GM20000 (cell line): ENCODE data around the gene GPR15.

Experiments used
- DNase-seq: peaks from one replicate; pipeline ENCODE4 v3.0.0; 2012; ENCODE audit warnings: low spot score
- TF ChIP-seq, protein P1 (sequence below): IDR thresholded peaks from 2 replicates; pipeline ENCODE4 v1.5.1; 2012; ENCODE audit warnings: mild to moderate bottlenecking, control low read depth; ENCODE audit errors: extremely low read depth, missing control alignments

GPR15 gene

DNA sequence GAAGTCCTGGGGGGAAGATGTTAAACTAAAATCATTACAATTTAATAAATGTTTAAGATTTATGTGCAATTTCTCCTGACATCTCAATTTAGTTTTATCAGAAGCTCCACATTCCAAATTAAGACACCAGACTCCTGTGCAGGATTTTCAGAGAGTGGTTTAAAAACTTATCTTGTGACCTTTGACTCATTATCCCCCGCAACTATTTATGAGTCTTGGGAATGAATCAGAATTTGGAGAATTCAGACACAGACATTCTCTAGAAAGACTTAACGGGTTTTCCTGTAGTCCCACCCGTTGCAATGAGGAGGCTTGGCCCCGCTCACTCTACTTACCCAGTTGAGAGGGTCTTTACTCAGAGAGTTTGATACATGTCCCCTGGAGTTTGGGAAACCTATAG, 27.2 kb upstream of the GPR15 start:
- no peak for DNase-seq
- TF ChIP-seq, protein P1, sequence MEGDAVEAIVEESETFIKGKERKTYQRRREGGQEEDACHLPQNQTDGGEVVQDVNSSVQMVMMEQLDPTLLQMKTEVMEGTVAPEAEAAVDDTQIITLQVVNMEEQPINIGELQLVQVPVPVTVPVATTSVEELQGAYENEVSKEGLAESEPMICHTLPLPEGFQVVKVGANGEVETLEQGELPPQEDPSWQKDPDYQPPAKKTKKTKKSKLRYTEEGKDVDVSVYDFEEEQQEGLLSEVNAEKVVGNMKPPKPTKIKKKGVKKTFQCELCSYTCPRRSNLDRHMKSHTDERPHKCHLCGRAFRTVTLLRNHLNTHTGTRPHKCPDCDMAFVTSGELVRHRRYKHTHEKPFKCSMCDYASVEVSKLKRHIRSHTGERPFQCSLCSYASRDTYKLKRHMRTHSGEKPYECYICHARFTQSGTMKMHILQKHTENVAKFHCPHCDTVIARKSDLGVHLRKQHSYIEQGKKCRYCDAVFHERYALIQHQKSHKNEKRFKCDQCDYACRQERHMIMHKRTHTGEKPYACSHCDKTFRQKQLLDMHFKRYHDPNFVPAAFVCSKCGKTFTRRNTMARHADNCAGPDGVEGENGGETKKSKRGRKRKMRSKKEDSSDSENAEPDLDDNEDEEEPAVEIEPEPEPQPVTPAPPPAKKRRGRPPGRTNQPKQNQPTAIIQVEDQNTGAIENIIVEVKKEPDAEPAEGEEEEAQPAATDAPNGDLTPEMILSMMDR = no peak

DNA sequence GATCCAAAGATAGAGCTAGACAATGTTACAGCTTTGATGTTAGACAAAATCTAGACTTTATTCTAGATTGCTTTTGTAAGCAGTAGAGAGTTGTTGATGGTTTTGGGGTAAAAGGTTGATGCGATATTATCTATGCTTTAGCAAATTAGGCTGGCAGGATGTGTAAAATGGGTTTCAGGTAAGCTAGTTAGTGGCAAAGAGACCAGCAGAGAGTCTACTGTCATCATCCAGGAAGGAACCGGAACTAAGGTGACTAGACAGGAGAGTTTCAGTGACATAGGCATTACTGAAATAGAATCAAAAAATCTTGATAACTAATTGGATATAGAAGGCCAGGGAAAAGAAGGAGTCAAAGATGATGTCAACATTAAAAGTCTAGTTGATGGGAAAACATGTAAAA, 23.2 kb upstream of the GPR15 start:
- no peak for DNase-seq
- TF ChIP-seq, protein P1 = no peak

DNA sequence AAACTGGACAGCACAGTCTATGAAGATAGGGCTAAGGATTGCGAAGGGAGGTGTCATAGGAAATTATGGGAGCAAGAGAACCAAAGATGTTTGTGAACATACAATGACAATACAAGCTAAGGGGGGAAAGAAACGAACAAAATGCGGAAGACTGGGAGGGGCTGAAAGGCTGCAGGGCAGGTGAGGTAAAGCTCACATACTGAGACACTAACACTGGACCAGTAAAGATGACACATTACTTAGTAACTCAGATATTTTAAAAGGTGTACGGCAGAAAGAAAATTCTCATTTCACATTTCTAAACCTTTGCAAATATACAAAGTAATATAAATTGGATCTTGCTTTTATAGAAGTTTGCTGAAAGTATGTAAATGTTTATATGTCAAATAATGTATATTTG, 19.2 kb upstream of the GPR15 start:
- TF ChIP-seq, protein P1 = no peak

DNA sequence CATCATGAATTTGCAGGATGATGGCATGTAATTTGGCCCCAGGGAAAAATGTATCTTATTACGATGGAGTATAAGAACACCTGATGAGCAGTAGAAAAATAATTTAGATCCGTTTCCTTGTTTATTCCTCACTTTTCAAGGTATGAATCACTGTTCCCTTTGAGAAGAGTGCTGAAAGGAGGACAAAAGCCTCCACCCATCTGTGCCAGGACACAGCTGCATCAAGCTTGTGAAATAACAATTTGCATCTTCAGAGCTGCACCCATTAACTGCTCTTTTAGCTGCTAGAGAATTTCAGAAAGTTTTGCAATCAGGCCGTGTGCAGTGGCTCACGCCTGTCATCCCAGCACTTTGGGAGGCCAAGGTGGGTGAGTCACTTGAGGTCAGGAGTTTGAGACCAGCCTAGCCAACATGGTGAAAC, 18.7 kb upstream of the GPR15 start:
- DNase-seq = no peak
- TF ChIP-seq, protein P1 = no peak

More for the DNA sequence above, 19.2 kb upstream of the GPR15 start:
- DNase-seq = no peak

DNA sequence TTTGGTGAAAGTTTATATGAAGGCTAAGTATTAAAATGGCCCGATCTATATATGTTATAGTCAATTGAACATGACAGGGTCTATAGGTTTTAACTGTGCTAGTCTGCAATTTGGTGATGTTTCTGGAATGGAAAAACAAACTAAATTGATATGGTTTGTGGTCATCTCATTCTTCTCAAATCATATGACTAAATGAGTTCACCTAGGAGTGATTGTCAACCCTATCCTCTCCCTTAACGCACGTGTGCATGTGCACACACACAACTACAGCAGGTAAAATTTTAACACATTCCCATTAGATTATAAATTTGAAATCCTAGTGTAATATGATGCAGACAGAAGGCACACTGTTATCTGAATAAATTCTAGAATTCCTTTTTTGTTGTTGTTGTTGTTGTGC, 18.0 kb upstream of the GPR15 start:
- TF ChIP-seq, protein P1 = no peak
- DNase-seq = no peak

DNA sequence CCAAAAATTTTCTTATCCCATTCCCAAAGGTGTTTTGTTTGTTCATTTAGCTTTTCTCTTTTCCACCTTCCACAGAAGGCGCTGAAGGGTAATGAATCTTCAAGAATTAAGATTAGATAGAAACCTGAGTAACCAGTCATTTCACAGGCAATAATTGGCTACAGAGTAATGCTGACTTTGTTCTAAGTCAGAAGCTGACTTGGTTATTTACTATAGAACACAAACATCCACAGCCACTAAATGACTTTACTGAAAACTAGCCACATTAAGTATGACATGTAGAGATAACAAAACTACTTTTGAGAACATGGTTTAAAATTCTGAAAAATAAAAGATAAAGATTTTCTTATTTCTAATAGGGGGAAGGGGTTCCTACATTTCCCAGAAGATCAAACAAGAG, 16.8 kb upstream of the GPR15 start:
- TF ChIP-seq, protein P1 = no peak
- DNase-seq = no peak

DNA sequence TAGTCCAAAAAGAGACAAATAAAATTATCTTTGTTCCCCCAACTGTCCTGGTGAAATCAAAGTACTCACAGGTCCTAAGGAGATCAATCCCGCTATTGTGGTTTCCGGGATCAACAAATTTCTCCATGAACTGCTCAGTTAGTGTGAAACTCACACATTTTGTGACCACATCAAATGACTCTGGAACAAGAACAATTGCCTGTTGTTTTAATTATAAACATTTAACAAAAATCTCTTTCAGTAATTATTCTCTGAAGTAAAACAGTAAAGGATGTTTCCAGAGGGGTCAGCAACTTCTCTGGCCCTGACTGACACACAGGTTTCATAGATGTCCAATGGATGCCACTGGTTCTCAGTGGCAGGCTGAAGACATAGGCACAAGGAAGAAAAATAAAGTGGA, 13.0 kb upstream of the GPR15 start:
- TF ChIP-seq, protein P1 = no peak

More for the DNA sequence above, 13.0 kb upstream of the GPR15 start:
- no peak for DNase-seq
